ENCODE data around the gene NR2F2. TPM values are rescaled to one million over a fixed set of nuclear protein-coding genes. Genes with fewer than 3 reads are reported as not detected.
A peak's percentile ranks its signal among the peaks of the same experiment; 100 is the strongest.

Gene NR2F2
- total RNA-seq, 1 donor from 2014 or later, result 32.1 TPM

- H3K9ac ChIP-seq, result no peak overlapping the region
- H3K4me1 Mint-ChIP-seq, result peaks cover 45% of the 10 kb centered on the region
- no peak overlapping the region for H3K27ac ChIP-seq
- H4K20me1 ChIP-seq (ENCODE audit: low read depth), result peaks cover 29% of the 10 kb centered on the region
- H3K36me3 Mint-ChIP-seq, result peaks cover 13% of the 10 kb centered on the region
- H3K9me3 Mint-ChIP-seq, result peaks cover 3% of the 10 kb centered on the region
- H3K4me2 ChIP-seq, result peak overlapping the region; percentile 97
- peaks cover 8% of the 10 kb centered on the region for H3K27me3 Mint-ChIP-seq (ENCODE audit: insufficient read depth, low read depth)
- H3F3A ChIP-seq (ENCODE audit: low read depth), result peaks cover 80% of the 10 kb centered on the region
- H3K27me3 ChIP-seq, result peaks cover 38% of the 10 kb centered on the region
- peak overlapping the region; percentile 98 for H3K4me3 Mint-ChIP-seq
- no peaks in the 10 kb centered on the region for H3K9me3 ChIP-seq (ENCODE audit: low read depth)
- H3K27ac Mint-ChIP-seq, result peak overlapping the region; percentile 99
- H3K79me2 ChIP-seq (ENCODE audit: low read depth), result peaks cover 89% of the 10 kb centered on the region
- H3K36me3 ChIP-seq, result no peaks in the 10 kb centered on the region
- DNase-seq (ENCODE audit: low spot score), result no peak
- H3K4me1 ChIP-seq, result peaks cover 44% of the 10 kb centered on the region
- peak overlapping the region; percentile 74 for H3K4me3 ChIP-seq
- TF ChIP-seq CTCF (IDR thresholded peaks at IDR 0.05) (no peak), EZH2 (IDR thresholded peaks at IDR 0.05) (peak; percentile 4)
- H2AFZ ChIP-seq (replicated peaks), result no peak overlapping the region
Measured at GRCh38 chr15:96328181-96328876, 2.2 kb upstream of the NR2F2 start.

GRCh38 chr15:96328877-96329195 is 1.7 kb upstream of the NR2F2 start:
- Histone ChIP-seq H3K4me3 (peak overlapping the region; percentile 74), H3K9ac (no peak overlapping the region), H3K36me3 (no peaks in the 10 kb centered on the region), H3K27ac (no peak overlapping the region), H3K27me3 (peaks cover 43% of the 10 kb centered on the region), H2AFZ (replicated peaks) (no peak overlapping the region), H3K9me3 (ENCODE audit: low read depth) (no peaks in the 10 kb centered on the region), H4K20me1 (ENCODE audit: low read depth) (peaks cover 34% of the 10 kb centered on the region), H3F3A (ENCODE audit: low read depth) (peaks cover 75% of the 10 kb centered on the region), H3K4me1 (peaks cover 40% of the 10 kb centered on the region), H3K79me2 (ENCODE audit: low read depth) (peaks cover 94% of the 10 kb centered on the region), H3K4me2 (peak overlapping the region; percentile 97)
- peaks cover 40% of the 10 kb centered on the region for H3K4me1 Mint-ChIP-seq
- peak overlapping the region; percentile 98 for H3K4me3 Mint-ChIP-seq
- DNase-seq (ENCODE audit: low spot score), result no peak
- H3K36me3 Mint-ChIP-seq, result peaks cover 18% of the 10 kb centered on the region
- H3K9me3 Mint-ChIP-seq, result peaks cover 4% of the 10 kb centered on the region
- H3K27ac Mint-ChIP-seq, result peak overlapping the region; percentile 28
- no peak for TF ChIP-seq EZH2 (IDR thresholded peaks at IDR 0.05)
- H3K27me3 Mint-ChIP-seq (ENCODE audit: insufficient read depth, low read depth), result peaks cover 13% of the 10 kb centered on the region

- Histone ChIP-seq H3K4me3 (peak overlapping the region; percentile 74), H3F3A (ENCODE audit: low read depth) (peaks cover 68% of the 10 kb centered on the region), H3K9ac (no peak overlapping the region), H3K27ac (no peak overlapping the region), H3K4me1 (peaks cover 34% of the 10 kb centered on the region), H3K36me3 (no peaks in the 10 kb centered on the region), H3K4me2 (peak overlapping the region; percentile 97), H3K9me3 (ENCODE audit: low read depth) (no peaks in the 10 kb centered on the region), H2AFZ (replicated peaks) (no peak overlapping the region), H3K27me3 (peaks cover 50% of the 10 kb centered on the region), H4K20me1 (ENCODE audit: low read depth) (peaks cover 40% of the 10 kb centered on the region), H3K79me2 (ENCODE audit: low read depth) (peaks cover 94% of the 10 kb centered on the region)
- Mint-ChIP-seq H3K4me1 (peaks cover 33% of the 10 kb centered on the region), H3K27me3 (ENCODE audit: insufficient read depth, low read depth) (peaks cover 16% of the 10 kb centered on the region), H3K36me3 (peaks cover 23% of the 10 kb centered on the region), H3K9me3 (peaks cover 4% of the 10 kb centered on the region), H3K4me3 (peak overlapping the region; percentile 98), H3K27ac (peak overlapping the region; percentile 89)
- peak; percentile 13 for DNase-seq (ENCODE audit: low spot score)
- TF ChIP-seq CTCF (IDR thresholded peaks at IDR 0.05) (no peak), EZH2phosphoT487 (IDR thresholded peaks at IDR 0.05) (no peak), EZH2 (IDR thresholded peaks at IDR 0.05) (no peak)
Measured at GRCh38 chr15:96329403-96329981, 1.0 kb upstream of the NR2F2 start.

GRCh38 chr15:96330064-96330449 is 443 bp upstream of the NR2F2 start:
- Mint-ChIP-seq H3K36me3 (peaks cover 27% of the 10 kb centered on the region), H3K27ac (peak overlapping the region; percentile 97), H3K4me3 (peak overlapping the region; percentile 98), H3K9me3 (peaks cover 4% of the 10 kb centered on the region), H3K4me1 (peaks cover 30% of the 10 kb centered on the region), H3K27me3 (ENCODE audit: insufficient read depth, low read depth) (peaks cover 19% of the 10 kb centered on the region)
- no peaks in the 10 kb centered on the region for H3K36me3 ChIP-seq
- peaks cover 32% of the 10 kb centered on the region for H3K4me1 ChIP-seq
- peaks cover 56% of the 10 kb centered on the region for H3K27me3 ChIP-seq
- no peak overlapping the region for H3K9ac ChIP-seq
- peaks cover 94% of the 10 kb centered on the region for H3K79me2 ChIP-seq (ENCODE audit: low read depth)
- peaks cover 46% of the 10 kb centered on the region for H4K20me1 ChIP-seq (ENCODE audit: low read depth)
- peaks cover 68% of the 10 kb centered on the region for H3F3A ChIP-seq (ENCODE audit: low read depth)
- peak overlapping the region; percentile 97 for H3K4me2 ChIP-seq
- TF ChIP-seq CTCF (IDR thresholded peaks at IDR 0.05) (no peak), EZH2 (IDR thresholded peaks at IDR 0.05) (no peak), EZH2phosphoT487 (IDR thresholded peaks at IDR 0.05) (no peak)
- H2AFZ ChIP-seq (replicated peaks), result peak overlapping the region; percentile 43
- no peaks in the 10 kb centered on the region for H3K9me3 ChIP-seq (ENCODE audit: low read depth)
- no peak overlapping the region for H3K27ac ChIP-seq
- H3K4me3 ChIP-seq, result peak overlapping the region; percentile 74
- no peak for DNase-seq (ENCODE audit: low spot score)
